GM23338 (cell line): ENCODE results near the gene MGLL. TPM values are rescaled to one million over a fixed set of nuclear protein-coding genes. Genes with fewer than 3 reads are reported as not detected.

Source experiments
- ATAC-seq: fragments of 200-7000 bp; cut with Tn5 transposase; 3 replicates; pipeline ENCODE4 v1.9.1; 2020
- DNase-seq: peaks from one replicate; pipeline ENCODE4 v3.0.0-alpha.2; 2015; ENCODE audit warnings: low spot score
- H2AFZ ChIP-seq: fragments of 200-600 bp; sonication (generic); 2 replicates; pipeline ENCODE4 v1.8.0; 2016; ENCODE audit warnings: antibody characterized with exemption, mild to moderate bottlenecking, moderate library complexity
- H3F3A ChIP-seq: fragments of 200-600 bp; sonication (generic); replicated peaks from 2 replicates; pipeline ENCODE4 v1.8.0; 2017; ENCODE audit warnings: antibody characterized with exemption, mixed run types, low read depth
- H3K27ac ChIP-seq: fragments of 200-600 bp; sonication (generic); 2 replicates; pipeline ENCODE4 v1.6.1; 2016; ENCODE audit warnings: low read depth
- H3K27me3 ChIP-seq: fragments of 200-600 bp; sonication (generic); 2 replicates; pipeline ENCODE4 v1.8.0; 2016; ENCODE audit warnings: mild to moderate bottlenecking, mixed run types, moderate library complexity; ENCODE audit not compliant: insufficient read depth
- H3K36me3 ChIP-seq: fragments of 200-600 bp; sonication (generic); 2 replicates; pipeline ENCODE4 v1.8.0; 2016; ENCODE audit warnings: mild to moderate bottlenecking; ENCODE audit not compliant: insufficient read depth
- H3K4me1 ChIP-seq: fragments of 200-600 bp; sonication (generic); 2 replicates; pipeline ENCODE4 v1.8.0; 2016; ENCODE audit warnings: mild to moderate bottlenecking, moderate library complexity; ENCODE audit not compliant: insufficient read depth
- H3K4me2 ChIP-seq: fragments of 200-600 bp; sonication (generic); 2 replicates; pipeline ENCODE4 v1.7.1; 2017; ENCODE audit warnings: mixed run types
- H3K4me3 ChIP-seq: fragments of 200-600 bp; sonication (generic); 2 replicates; pipeline ENCODE4 v1.6.1; 2016; ENCODE audit warnings: mixed run types
- H3K79me2 ChIP-seq: fragments of 200-600 bp; sonication (generic); replicated peaks from 2 replicates; pipeline ENCODE4 v1.8.0; 2017; ENCODE audit warnings: mild to moderate bottlenecking; ENCODE audit not compliant: insufficient read depth
- H3K9me2 ChIP-seq: fragments of 200-600 bp; sonication (generic); 2 replicates; pipeline ENCODE4 v1.8.0; 2017; ENCODE audit not compliant: insufficient read depth
- H4K20me1 ChIP-seq: fragments of 200-600 bp; sonication (generic); replicated peaks from 2 replicates; pipeline ENCODE4 v1.8.0; 2017; ENCODE audit warnings: mild to moderate bottlenecking; ENCODE audit not compliant: insufficient read depth
- H3K27ac Mint-ChIP-seq: 2 replicates; pipeline ENCODE4 v1.8.0; 2020; ENCODE audit warnings: inconsistent platforms, mild to moderate bottlenecking, moderate library complexity, mixed read lengths
- H3K27me3 Mint-ChIP-seq: 3 replicates; pipeline ENCODE4 v1.8.0; 2022; ENCODE audit warnings: low read depth, mild to moderate bottlenecking, moderate library complexity, mixed read lengths, inconsistent platforms; ENCODE audit not compliant: insufficient read depth, poor library complexity
- H3K36me3 Mint-ChIP-seq: 3 replicates; pipeline ENCODE4 v1.8.0; 2021; ENCODE audit warnings: low read depth, mild to moderate bottlenecking, inconsistent platforms, moderate library complexity, mixed read lengths
- H3K4me1 Mint-ChIP-seq: 3 replicates; pipeline ENCODE4 v1.8.0; 2020; ENCODE audit warnings: mild to moderate bottlenecking, inconsistent platforms, mixed read lengths
- H3K4me3 Mint-ChIP-seq: 3 replicates; pipeline ENCODE4 v1.8.0; 2021; ENCODE audit warnings: moderate library complexity, mild to moderate bottlenecking, inconsistent platforms, mixed read lengths
- H3K9me3 Mint-ChIP-seq: 3 replicates; pipeline ENCODE4 v1.8.0; 2020; ENCODE audit warnings: moderate library complexity, mild to moderate bottlenecking, inconsistent platforms, mixed read lengths
- CREB1 ChIP-seq: fragments of 250-450 bp; sonication (Bioruptor Pico); IDR thresholded peaks from 2 replicates; pipeline ENCODE4 v1.5.0; 2020; ENCODE audit warnings: low read depth, mild to moderate bottlenecking, moderate library complexity
- EZH2 ChIP-seq: fragments of 200-600 bp; sonication (generic); IDR thresholded peaks from one replicate; pipeline ENCODE4 v1.8.0; 2017; ENCODE audit warnings: antibody characterized with exemption, mild to moderate bottlenecking, low read depth; ENCODE audit not compliant: unreplicated experiment
- EZH2phosphoT487 ChIP-seq: fragments of 200-600 bp; sonication (generic); IDR thresholded peaks from one replicate; pipeline ENCODE4 v1.8.1; 2018; ENCODE audit warnings: antibody characterized with exemption; ENCODE audit not compliant: unreplicated experiment
- JUNB ChIP-seq: IDR thresholded peaks from one replicate; pipeline ENCODE4 v1.6.1; 2016; ENCODE audit warnings: antibody characterized with exemption; ENCODE audit not compliant: unreplicated experiment
- NANOG ChIP-seq: IDR thresholded peaks from 2 replicates; pipeline ENCODE4 v1.6.1; 2016; ENCODE audit warnings: antibody characterized with exemption, borderline replicate concordance
- POLR2AphosphoS5 ChIP-seq: IDR thresholded peaks from 2 replicates; pipeline ENCODE4 v1.6.1; 2016; ENCODE audit warnings: antibody characterized with exemption, low read depth
- STAT1 ChIP-seq: IDR thresholded peaks from one replicate; pipeline ENCODE4 v1.6.1; 2016; ENCODE audit warnings: antibody characterized with exemption; ENCODE audit not compliant: unreplicated experiment
- ZNF114 ChIP-seq: fragments of 250-450 bp; sonication (Bioruptor Pico); IDR thresholded peaks from 2 replicates; pipeline ENCODE4 v1.5.0; 2020; ENCODE audit warnings: mild to moderate bottlenecking, moderate library complexity
- ZNF331 ChIP-seq: fragments of 250-450 bp; sonication (Bioruptor Pico); IDR thresholded peaks from 2 replicates; pipeline ENCODE4 v1.5.0; 2020; ENCODE audit warnings: low read depth, mild to moderate bottlenecking, moderate library complexity
- polyA plus RNA-seq: library from polyadenylated mRNA; unstranded; fragments of >200 nt; fragmentation: Nextera tagmentation; extraction: Ambion mirVana; gene quantifications from 2 replicates; pipeline ENCODE4 v1.2.1, GENCODE V29; 2016
- total RNA-seq: library from RNA; depleted of rRNA; stranded (reverse); fragments of >200 nt; shearing (Covaris generic); gene quantifications from 2 replicates; pipeline ENCODE4 v1.2.3, GENCODE V29; 2014
- TF ChIP-seq, protein P1 (sequence below): IDR thresholded peaks from 2 replicates; pipeline ENCODE4 v1.6.1; 2016; ENCODE audit warnings: antibody characterized with exemption
- TF ChIP-seq, protein P2 (sequence below): IDR thresholded peaks from one replicate; pipeline ENCODE4 v1.6.1; 2018; ENCODE audit warnings: antibody characterized with exemption; ENCODE audit not compliant: unreplicated experiment
- TF ChIP-seq, protein P3 (sequence below), 2 experiments: fragments of 200-600 bp in 1 of 2; sonication (generic) in 1 of 2; conservative IDR thresholded peaks; 2 replicates each; pipeline versions ENCODE4 v1.5.1 to v1.6.1; 2016 to 2017; ENCODE audit warnings: antibody characterized with exemption in 2 of 2, low read depth in 2 of 2, mild to moderate bottlenecking in 2 of 2, moderate library complexity in 1 of 2
- TF ChIP-seq, protein P4 (sequence below): fragments of 250-450 bp; sonication (Bioruptor Pico); IDR thresholded peaks from 2 replicates; pipeline ENCODE4 v1.5.0; 2020; ENCODE audit warnings: mild to moderate bottlenecking, moderate library complexity

The MGLL gene
- total and polyA plus RNA-seq, 2 experiments from 2014 or later = 0.71 to 0.83 TPM

DNA sequence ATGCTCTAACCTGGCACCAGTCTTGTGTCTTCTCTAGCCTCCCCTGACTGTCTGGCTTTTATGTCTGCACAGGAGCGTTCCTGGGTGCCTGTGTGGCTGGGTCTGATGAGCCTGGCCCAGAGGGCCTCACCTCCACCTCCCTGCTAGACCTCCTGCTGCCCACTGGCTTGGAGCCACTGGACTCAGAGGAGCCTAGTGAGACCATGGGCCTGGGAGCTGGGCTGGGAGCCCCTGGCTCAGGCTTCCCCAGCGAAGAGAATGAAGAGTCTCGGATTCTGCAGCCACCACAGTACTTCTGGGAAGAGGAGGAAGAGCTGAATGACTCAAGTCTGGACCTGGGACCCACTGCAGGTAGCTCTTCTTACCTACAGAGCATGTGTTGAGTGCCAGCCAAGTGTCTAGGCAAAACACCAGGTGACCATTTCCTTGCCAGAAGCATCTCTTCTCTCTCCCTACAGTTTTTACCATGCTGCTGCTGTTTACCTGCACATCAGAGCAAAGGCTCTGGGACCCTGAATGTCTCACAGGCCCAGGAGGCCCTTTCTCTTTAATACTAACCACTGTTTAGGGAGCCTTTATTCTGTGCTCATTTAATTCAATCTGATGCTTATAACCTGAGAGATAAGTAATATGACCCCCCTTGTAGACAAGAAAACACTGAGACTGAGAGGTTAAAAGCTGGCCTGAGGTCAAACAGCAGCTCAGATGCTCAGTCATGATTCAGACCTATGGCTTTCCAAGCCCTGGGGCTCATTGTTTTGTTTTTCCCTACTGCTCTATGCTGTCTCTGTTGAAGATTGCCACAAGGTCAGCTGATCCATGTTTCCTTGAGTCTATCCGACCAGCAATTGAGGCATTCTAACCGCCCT lies 182.9 kb downstream of the MGLL start:
- Histone ChIP-seq H3K79me2 (peaks cover 8% of the 10 kb centered on the region), H3K4me2 (no peak overlapping the region), H2AFZ (no peak overlapping the region), H3K27me3 (no peaks in the 10 kb centered on the region), H3K9me2 (no peaks in the 10 kb centered on the region), H3K4me3 (no peak overlapping the region), H3K27ac (no peak overlapping the region), H3K36me3 (no peaks in the 10 kb centered on the region), H4K20me1 (no peaks in the 10 kb centered on the region), H3F3A (no peaks in the 10 kb centered on the region), H3K4me1 (peaks cover 6% of the 10 kb centered on the region; the same call in 1 of the 2 replicates)
- DNase-seq (no peak), ATAC-seq (no peak)
- peaks cover 15% of the 10 kb centered on the region for H3K36me3 Mint-ChIP-seq
- no peaks in the 10 kb centered on the region for H3K9me3 Mint-ChIP-seq
- H3K4me1 Mint-ChIP-seq = peaks cover 14% of the 10 kb centered on the region
- peaks cover 3% of the 10 kb centered on the region for H3K27me3 Mint-ChIP-seq
- no peak overlapping the region for H3K4me3 Mint-ChIP-seq
- peak overlapping the region; percentile 36; the same call in 1 of the 2 replicates for H3K27ac Mint-ChIP-seq
- no peak for TF ChIP-seq JUNB
- TF ChIP-seq, protein P1, sequence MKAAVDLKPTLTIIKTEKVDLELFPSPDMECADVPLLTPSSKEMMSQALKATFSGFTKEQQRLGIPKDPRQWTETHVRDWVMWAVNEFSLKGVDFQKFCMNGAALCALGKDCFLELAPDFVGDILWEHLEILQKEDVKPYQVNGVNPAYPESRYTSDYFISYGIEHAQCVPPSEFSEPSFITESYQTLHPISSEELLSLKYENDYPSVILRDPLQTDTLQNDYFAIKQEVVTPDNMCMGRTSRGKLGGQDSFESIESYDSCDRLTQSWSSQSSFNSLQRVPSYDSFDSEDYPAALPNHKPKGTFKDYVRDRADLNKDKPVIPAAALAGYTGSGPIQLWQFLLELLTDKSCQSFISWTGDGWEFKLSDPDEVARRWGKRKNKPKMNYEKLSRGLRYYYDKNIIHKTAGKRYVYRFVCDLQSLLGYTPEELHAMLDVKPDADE = no peak
- no peak for TF ChIP-seq NANOG
- no peak for TF ChIP-seq CREB1 (CRISPR knock-in tag)
- no peak for TF ChIP-seq POLR2AphosphoS5
- no peak for TF ChIP-seq EZH2phosphoT487
- TF ChIP-seq ZNF331 (CRISPR knock-in tag) = no peak
- TF ChIP-seq EZH2 = no peak
- TF ChIP-seq, protein P2, sequence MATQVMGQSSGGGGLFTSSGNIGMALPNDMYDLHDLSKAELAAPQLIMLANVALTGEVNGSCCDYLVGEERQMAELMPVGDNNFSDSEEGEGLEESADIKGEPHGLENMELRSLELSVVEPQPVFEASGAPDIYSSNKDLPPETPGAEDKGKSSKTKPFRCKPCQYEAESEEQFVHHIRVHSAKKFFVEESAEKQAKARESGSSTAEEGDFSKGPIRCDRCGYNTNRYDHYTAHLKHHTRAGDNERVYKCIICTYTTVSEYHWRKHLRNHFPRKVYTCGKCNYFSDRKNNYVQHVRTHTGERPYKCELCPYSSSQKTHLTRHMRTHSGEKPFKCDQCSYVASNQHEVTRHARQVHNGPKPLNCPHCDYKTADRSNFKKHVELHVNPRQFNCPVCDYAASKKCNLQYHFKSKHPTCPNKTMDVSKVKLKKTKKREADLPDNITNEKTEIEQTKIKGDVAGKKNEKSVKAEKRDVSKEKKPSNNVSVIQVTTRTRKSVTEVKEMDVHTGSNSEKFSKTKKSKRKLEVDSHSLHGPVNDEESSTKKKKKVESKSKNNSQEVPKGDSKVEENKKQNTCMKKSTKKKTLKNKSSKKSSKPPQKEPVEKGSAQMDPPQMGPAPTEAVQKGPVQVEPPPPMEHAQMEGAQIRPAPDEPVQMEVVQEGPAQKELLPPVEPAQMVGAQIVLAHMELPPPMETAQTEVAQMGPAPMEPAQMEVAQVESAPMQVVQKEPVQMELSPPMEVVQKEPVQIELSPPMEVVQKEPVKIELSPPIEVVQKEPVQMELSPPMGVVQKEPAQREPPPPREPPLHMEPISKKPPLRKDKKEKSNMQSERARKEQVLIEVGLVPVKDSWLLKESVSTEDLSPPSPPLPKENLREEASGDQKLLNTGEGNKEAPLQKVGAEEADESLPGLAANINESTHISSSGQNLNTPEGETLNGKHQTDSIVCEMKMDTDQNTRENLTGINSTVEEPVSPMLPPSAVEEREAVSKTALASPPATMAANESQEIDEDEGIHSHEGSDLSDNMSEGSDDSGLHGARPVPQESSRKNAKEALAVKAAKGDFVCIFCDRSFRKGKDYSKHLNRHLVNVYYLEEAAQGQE = no peak
- no peak for TF ChIP-seq ZNF114 (CRISPR knock-in tag)
- TF ChIP-seq, protein P3, sequence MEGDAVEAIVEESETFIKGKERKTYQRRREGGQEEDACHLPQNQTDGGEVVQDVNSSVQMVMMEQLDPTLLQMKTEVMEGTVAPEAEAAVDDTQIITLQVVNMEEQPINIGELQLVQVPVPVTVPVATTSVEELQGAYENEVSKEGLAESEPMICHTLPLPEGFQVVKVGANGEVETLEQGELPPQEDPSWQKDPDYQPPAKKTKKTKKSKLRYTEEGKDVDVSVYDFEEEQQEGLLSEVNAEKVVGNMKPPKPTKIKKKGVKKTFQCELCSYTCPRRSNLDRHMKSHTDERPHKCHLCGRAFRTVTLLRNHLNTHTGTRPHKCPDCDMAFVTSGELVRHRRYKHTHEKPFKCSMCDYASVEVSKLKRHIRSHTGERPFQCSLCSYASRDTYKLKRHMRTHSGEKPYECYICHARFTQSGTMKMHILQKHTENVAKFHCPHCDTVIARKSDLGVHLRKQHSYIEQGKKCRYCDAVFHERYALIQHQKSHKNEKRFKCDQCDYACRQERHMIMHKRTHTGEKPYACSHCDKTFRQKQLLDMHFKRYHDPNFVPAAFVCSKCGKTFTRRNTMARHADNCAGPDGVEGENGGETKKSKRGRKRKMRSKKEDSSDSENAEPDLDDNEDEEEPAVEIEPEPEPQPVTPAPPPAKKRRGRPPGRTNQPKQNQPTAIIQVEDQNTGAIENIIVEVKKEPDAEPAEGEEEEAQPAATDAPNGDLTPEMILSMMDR (conservative IDR thresholded peaks at IDR 0.05; ENCODE audit: low read depth in 2 of 2) = no peak
- TF ChIP-seq, protein P4, sequence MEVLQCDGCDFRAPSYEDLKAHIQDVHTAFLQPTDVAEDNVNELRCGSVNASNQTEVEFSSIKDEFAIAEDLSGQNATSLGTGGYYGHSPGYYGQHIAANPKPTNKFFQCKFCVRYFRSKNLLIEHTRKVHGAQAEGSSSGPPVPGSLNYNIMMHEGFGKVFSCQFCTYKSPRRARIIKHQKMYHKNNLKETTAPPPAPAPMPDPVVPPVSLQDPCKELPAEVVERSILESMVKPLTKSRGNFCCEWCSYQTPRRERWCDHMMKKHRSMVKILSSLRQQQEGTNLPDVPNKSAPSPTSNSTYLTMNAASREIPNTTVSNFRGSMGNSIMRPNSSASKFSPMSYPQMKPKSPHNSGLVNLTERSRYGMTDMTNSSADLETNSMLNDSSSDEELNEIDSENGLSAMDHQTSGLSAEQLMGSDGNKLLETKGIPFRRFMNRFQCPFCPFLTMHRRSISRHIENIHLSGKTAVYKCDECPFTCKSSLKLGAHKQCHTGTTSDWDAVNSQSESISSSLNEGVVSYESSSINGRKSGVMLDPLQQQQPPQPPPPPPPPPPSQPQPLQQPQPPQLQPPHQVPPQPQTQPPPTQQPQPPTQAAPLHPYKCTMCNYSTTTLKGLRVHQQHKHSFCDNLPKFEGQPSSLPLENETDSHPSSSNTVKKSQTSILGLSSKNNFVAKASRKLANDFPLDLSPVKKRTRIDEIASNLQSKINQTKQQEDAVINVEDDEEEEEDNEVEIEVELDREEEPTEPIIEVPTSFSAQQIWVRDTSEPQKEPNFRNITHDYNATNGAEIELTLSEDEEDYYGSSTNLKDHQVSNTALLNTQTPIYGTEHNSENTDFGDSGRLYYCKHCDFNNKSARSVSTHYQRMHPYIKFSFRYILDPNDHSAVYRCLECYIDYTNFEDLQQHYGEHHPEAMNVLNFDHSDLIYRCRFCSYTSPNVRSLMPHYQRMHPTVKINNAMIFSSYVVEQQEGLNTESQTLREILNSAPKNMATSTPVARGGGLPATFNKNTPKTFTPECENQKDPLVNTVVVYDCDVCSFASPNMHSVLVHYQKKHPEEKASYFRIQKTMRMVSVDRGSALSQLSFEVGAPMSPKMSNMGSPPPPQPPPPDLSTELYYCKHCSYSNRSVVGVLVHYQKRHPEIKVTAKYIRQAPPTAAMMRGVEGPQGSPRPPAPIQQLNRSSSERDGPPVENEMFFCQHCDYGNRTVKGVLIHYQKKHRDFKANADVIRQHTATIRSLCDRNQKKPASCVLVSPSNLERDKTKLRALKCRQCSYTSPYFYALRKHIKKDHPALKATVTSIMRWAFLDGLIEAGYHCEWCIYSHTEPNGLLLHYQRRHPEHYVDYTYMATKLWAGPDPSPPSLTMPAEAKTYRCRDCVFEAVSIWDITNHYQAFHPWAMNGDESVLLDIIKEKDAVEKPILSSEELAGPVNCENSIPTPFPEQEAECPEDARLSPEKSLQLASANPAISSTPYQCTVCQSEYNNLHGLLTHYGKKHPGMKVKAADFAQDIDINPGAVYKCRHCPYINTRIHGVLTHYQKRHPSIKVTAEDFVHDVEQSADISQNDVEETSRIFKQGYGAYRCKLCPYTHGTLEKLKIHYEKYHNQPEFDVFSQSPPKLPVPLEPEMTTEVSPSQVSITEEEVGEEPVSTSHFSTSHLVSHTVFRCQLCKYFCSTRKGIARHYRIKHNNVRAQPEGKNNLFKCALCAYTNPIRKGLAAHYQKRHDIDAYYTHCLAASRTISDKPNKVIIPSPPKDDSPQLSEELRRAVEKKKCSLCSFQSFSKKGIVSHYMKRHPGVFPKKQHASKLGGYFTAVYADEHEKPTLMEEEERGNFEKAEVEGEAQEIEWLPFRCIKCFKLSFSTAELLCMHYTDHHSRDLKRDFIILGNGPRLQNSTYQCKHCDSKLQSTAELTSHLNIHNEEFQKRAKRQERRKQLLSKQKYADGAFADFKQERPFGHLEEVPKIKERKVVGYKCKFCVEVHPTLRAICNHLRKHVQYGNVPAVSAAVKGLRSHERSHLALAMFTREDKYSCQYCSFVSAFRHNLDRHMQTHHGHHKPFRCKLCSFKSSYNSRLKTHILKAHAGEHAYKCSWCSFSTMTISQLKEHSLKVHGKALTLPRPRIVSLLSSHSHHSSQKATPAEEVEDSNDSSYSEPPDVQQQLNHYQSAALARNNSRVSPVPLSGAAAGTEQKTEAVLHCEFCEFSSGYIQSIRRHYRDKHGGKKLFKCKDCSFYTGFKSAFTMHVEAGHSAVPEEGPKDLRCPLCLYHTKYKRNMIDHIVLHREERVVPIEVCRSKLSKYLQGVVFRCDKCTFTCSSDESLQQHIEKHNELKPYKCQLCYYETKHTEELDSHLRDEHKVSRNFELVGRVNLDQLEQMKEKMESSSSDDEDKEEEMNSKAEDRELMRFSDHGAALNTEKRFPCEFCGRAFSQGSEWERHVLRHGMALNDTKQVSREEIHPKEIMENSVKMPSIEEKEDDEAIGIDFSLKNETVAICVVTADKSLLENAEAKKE = no peak
- TF ChIP-seq STAT1 = no peak
